Activated T-cell treated with anti-CD3 and anti-CD28 coated beads, Interleukin-2, amount 50 U/mL, for 4 hours (primary cell): ENCODE data around the gene PPP1R2B. TPM values are rescaled to one million over a fixed set of nuclear protein-coding genes. Genes with fewer than 3 reads are reported as not detected.
"Not testable (repeated sequence)": the region's sequence is repeated elsewhere in the genome, so short reads cannot be mapped to it uniquely, and the experiment has no call there.

ENCODE experiments used
- ATAC-seq, 2 donors: fragments of 200-7000 bp; cut with Tn5 transposase; one replicate each; pipeline ENCODE4 v1.10.0; 2021
- DNase-seq: peaks from one replicate; pipeline ENCODE4 v3.0.0-alpha.2; 2020
- H3K27me3 Mint-ChIP-seq: one replicate; pipeline ENCODE4 v1.8.0; 2021; ENCODE audit warnings: low read depth, mixed read lengths
- H3K36me3 Mint-ChIP-seq: one replicate; pipeline ENCODE4 v1.8.0; 2022; ENCODE audit warnings: mixed read lengths; ENCODE audit not compliant: insufficient read depth
- H3K4me1 Mint-ChIP-seq: one replicate; pipeline ENCODE4 v1.8.0; 2021; ENCODE audit warnings: low read depth, mixed read lengths
- H3K4me3 Mint-ChIP-seq: one replicate; pipeline ENCODE4 v1.8.0; 2021; ENCODE audit warnings: mild to moderate bottlenecking, moderate library complexity, mixed read lengths
- H3K9me3 Mint-ChIP-seq: one replicate; pipeline ENCODE4 v1.8.0; 2021; ENCODE audit warnings: mixed read lengths
- total RNA-seq, 3 donors: library from RNA; stranded (reverse); gene quantifications; one replicate each; pipeline ENCODE4 v1.2.1, GENCODE V29; 2021

PPP1R2B gene
- total RNA-seq, 3 donors from 2014 or later: 0.20 TPM; not detected in 2

DNA sequence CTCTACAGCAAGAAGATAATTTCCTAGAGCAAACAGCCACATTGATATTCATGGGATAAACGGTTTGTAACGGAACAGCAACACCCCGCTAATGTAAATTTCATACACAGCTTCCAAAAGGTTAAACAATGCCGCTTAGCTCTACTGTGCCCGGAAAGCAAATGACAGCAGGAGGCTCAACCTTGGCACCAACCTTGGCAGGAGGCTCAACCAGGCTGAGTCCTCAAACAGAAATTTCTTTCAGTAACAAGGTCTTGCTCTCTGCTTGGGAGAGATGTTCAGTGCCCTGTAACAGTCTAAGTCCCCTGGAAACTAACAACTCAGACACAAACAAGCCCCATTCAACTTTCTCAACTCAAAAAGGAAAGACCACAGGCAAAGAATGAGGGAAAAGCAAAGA lies 11.1 kb upstream of the PPP1R2B start:
- H3K36me3 Mint-ChIP-seq: no peaks in the 10 kb centered on the region
- DNase-seq (no peak), ATAC-seq (no peak)
- H3K9me3 Mint-ChIP-seq: no peaks in the 10 kb centered on the region
- H3K4me1 Mint-ChIP-seq: no peaks in the 10 kb centered on the region
- no peak overlapping the region for H3K4me3 Mint-ChIP-seq
- no peaks in the 10 kb centered on the region for H3K27me3 Mint-ChIP-seq

DNA sequence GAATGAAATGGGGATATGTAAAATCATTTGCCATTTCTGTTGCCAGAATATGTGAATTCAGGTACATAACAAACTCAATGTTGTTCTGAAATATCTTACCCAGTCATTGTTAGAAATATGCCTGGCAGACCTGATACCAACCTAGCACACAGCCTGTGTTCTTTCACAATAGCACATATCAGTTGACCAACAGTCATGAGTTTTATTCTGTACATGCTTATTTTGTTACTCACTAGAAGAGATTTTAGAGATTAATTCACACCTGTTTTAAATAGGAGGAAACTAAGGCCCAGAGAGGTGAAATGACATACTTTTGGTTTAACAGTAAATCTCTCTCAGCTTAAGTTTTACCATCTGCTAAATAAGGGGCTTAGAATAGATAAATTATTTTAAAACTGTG lies 8.4 kb upstream of the PPP1R2B start:
- Mint-ChIP-seq H3K27me3 (peaks cover 3% of the 10 kb centered on the region), H3K4me1 (no peaks in the 10 kb centered on the region), H3K9me3 (no peaks in the 10 kb centered on the region), H3K4me3 (no peak overlapping the region), H3K36me3 (no peaks in the 10 kb centered on the region)
- no peak for DNase-seq
- ATAC-seq: no peak

DNA sequence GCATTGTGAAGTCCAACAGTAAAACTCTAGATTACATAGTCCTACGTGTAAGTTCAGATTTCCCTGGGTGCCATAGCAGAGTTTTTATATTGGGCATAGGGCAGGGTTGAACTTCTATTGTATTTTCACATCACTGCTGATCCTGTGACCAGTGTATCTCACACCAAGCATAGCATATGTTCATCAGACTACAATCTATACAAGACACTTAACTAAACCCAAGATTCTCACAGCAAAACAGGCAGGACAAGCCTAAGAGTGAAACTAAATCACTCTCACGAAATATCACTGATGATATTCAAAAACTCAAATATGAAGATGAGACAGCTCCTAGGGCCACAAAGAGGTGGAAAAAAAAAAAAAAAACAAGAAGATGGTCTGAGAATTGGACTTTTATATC lies 3.2 kb upstream of the PPP1R2B start:
- Mint-ChIP-seq H3K27me3 (peaks cover 23% of the 10 kb centered on the region), H3K4me3 (no peak overlapping the region), H3K9me3 (peaks cover 8% of the 10 kb centered on the region), H3K36me3 (peaks cover 5% of the 10 kb centered on the region), H3K4me1 (no peaks in the 10 kb centered on the region)
- no peak for DNase-seq
- ATAC-seq: no peak

DNA sequence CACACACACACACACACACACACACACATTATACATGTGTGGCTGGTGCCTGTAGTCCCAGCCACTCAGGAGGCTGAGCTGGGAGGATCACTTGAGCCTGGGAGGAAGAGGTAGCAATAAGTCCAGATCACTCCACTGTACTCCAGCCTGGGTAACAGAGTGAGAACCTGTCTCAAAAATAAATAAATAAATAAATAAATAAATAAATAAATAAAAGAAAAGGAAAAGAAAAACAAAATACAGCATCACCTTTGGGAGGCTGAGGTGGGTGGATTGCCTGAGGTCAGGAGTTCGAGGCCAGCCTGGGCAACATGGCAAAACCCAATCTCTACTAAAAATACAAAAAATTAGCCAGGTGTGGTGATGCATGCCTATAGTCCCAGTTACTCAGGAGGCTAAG lies 1.6 kb upstream of the PPP1R2B start:
- peaks cover 26% of the 10 kb centered on the region for H3K27me3 Mint-ChIP-seq
- H3K4me1 Mint-ChIP-seq, H3K4me3 Mint-ChIP-seq, DNase-seq, H3K36me3 Mint-ChIP-seq, ATAC-seq: not testable (repeated sequence)
- H3K9me3 Mint-ChIP-seq: peaks cover 14% of the 10 kb centered on the region

DNA sequence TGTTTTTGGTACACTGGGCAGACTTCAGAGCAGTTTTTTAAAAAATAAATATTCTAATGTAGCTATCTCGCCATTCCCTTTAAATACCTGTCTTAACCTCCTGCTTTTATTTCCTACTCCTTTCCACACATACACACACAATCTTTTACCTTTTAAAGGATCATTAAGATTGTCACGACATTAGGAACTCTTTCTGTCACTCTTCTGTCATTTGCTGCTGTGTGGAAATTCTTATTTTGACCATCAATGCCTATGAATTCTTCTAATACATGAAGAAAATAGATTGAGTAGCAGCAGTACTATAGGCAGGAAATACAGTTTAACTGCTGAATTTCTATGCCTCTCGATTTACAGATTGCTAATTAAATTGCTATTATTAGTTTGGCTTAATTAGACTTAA lies 1.8 kb downstream of the PPP1R2B start:
- no peak overlapping the region for H3K4me3 Mint-ChIP-seq
- peaks cover 27% of the 10 kb centered on the region for H3K27me3 Mint-ChIP-seq
- H3K9me3 Mint-ChIP-seq: peaks cover 37% of the 10 kb centered on the region
- ATAC-seq: no peak
- peaks cover 13% of the 10 kb centered on the region for H3K36me3 Mint-ChIP-seq
- no peak for DNase-seq
- H3K4me1 Mint-ChIP-seq: no peaks in the 10 kb centered on the region

DNA sequence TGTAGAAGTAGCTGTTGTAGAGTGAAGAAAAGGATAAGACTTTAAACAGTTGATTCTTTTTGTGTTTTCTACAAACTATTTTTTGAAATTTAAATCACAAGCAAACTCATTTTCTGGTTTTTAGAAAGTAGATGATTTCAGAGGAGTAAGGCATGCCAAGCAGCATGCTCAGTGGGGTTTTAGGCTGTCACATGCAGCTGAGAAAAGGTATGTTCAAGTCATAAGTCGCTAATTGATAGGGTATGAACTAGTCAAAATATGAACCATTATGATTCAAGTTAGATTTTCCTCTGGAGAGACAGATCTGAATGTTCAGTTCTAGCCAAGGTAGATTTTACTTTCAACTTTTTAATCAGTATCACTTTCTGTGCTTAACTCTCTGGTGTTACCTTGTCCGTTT lies 3.0 kb downstream of the PPP1R2B start:
- peak; percentile 55 to 67 for ATAC-seq
- H3K36me3 Mint-ChIP-seq: peaks cover 11% of the 10 kb centered on the region

DNA sequence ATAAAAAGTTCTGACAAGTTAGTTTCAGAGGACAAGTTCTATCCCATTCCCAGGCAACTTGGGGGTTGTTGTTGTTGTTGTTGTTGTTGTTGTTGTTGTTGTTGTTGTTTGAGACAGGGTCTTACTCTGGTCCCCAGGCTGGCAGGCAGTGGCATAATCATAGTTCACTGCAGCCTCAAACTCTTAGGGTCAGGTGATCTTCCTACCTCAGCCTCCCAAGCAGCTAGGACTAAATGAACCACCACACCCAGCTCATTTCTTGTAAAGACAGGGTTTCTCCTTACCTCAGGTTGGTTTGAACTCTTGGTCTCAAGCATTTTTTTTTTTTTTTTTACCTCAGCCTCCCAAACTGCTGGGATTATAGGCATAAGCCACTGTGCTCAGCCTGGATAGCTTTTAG lies 15.3 kb downstream of the PPP1R2B start:
- H3K27me3 Mint-ChIP-seq: peaks cover 3% of the 10 kb centered on the region
- peaks cover 4% of the 10 kb centered on the region for H3K9me3 Mint-ChIP-seq
- ATAC-seq (no peak), DNase-seq (no peak)
- no peak overlapping the region for H3K4me3 Mint-ChIP-seq
- H3K4me1 Mint-ChIP-seq: peaks cover 4% of the 10 kb centered on the region
- H3K36me3 Mint-ChIP-seq: no peaks in the 10 kb centered on the region

More for the DNA sequence above, 3.0 kb downstream of the PPP1R2B start:
- DNase-seq, H3K4me1 Mint-ChIP-seq, H3K4me3 Mint-ChIP-seq: not testable (repeated sequence)
- Mint-ChIP-seq H3K27me3 (peaks cover 28% of the 10 kb centered on the region), H3K9me3 (peaks cover 37% of the 10 kb centered on the region)

DNA sequence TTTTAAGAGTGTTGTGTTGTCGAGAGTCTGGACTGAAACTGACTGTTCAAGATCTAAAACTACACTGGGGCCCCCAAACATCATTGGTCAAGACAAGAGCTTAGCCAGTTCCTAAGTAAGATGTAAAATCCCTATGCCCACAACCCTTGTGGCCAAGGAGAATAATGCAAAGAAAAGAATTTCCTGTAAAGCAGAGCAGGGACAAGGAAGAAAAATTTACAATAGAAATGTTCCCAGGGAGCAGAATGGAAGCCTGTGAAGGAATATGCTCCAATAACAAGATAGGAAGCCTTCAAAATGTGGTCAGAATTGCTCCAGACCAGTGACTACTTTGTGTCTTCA lies 20.4 kb downstream of the PPP1R2B start:
- ATAC-seq: no peak
- no peak for DNase-seq
- no peaks in the 10 kb centered on the region for H3K27me3 Mint-ChIP-seq
- peaks cover 20% of the 10 kb centered on the region for H3K9me3 Mint-ChIP-seq
- H3K4me3 Mint-ChIP-seq: no peak overlapping the region
- no peaks in the 10 kb centered on the region for H3K36me3 Mint-ChIP-seq
- H3K4me1 Mint-ChIP-seq: peaks cover 4% of the 10 kb centered on the region

DNA sequence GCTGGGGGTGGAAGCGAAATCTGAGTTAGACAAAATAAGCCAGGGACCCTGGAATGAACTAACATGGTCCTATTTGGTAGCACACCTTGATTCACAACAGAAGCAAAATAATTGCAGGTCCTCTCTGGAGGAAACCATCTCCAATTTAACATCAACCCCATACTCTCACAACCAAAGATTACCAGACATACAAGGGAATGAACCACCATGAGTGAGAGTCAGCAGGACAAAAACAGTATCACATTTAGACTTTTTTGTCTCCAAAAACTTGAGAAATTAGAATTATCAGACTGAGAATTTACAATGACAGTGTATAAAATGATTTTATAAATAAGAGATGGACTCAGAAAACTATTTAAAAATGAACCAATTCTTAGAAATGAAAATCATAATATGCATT lies 21.1 kb downstream of the PPP1R2B start:
- Mint-ChIP-seq H3K27me3 (no peaks in the 10 kb centered on the region), H3K4me1 (peaks cover 4% of the 10 kb centered on the region), H3K4me3 (no peak overlapping the region), H3K9me3 (peaks cover 20% of the 10 kb centered on the region), H3K36me3 (no peaks in the 10 kb centered on the region)
- ATAC-seq (no peak), DNase-seq (no peak)

DNA sequence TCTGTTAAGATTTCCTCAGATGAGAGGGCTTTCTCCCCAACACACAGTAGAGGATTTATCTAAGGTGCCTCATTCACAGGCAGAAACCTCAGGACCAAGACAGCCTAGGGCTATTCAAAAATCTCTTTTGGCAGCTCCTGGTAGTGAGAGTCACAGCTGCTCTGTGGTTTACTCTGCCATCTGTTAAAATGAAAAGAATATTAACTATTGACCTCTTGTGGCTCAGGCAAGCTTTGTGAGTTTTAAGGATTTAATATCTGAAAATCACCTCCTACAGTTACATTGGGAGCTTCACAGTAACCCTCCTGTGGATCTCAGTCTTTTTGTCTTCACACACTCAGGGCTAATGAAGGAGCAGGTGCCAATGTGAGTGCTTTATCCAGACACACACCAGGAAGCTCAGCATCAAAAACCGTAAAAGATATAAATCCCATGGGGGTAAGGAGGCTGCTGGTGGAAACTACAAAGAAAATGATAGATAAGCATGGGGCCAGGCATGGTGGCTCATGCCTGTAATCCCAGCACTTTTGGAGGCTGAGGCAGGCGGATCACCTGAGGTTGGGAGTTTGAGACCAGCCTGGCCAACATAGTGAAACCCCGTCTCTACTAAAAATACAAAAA lies 29.7 kb downstream of the PPP1R2B start:
- peaks cover 5% of the 10 kb centered on the region for H3K27me3 Mint-ChIP-seq
- no peak for DNase-seq
- H3K36me3 Mint-ChIP-seq: no peaks in the 10 kb centered on the region
- ATAC-seq: no peak
- H3K4me1 Mint-ChIP-seq: peaks cover 4% of the 10 kb centered on the region
- H3K9me3 Mint-ChIP-seq: no peaks in the 10 kb centered on the region
- H3K4me3 Mint-ChIP-seq: no peak overlapping the region

DNA sequence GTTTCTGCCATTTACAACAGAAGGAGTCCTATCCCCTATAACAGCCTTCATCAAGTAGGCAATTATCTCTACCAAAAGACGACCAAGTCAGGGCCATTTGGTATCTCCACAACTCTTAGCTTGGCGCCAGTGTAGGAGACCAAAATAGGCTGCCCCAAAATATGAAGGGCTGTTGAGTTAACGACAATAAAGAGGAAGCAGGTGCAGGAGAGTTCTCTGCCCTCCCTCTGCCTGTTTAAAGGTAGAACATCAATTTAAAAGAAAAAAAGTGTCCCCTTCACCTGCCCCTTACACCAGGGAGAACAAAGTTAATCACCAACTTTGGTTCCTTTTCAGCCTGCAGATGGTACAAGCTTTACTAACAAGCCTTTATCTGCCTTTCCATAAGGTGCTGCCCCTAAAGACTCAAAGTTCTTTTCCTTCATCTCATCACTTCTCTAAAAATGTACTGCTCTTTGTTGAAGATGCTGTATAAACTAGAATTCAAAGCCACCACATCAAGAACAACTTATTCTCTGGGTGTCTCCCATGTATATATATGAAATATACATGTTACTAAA lies 33.3 kb downstream of the PPP1R2B start:
- Mint-ChIP-seq H3K27me3 (peaks cover 5% of the 10 kb centered on the region), H3K36me3 (no peaks in the 10 kb centered on the region), H3K4me1 (peaks cover 4% of the 10 kb centered on the region), H3K9me3 (no peaks in the 10 kb centered on the region), H3K4me3 (no peak overlapping the region)
- no peak for DNase-seq
- ATAC-seq: no peak

DNA sequence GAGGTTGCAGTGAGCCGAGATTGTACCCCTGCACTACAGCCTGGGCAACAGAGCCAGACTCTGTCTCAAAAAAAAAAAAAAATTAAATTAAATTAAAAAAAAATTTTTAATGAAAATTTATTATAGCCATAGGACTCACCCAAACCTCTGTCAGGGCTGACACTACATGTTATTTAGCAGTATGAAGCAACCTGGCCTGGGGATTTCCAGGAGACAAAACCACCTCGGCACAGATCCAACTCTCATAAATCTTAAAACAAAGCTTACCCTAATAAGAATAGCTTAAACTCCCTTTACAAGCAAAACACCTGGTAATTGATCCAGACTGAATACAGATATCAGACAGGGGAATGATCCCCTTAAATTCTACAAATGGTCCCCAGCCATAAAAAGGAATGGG lies 38.4 kb downstream of the PPP1R2B start:
- no peaks in the 10 kb centered on the region for H3K36me3 Mint-ChIP-seq
- ATAC-seq (no peak), DNase-seq (no peak)
- no peaks in the 10 kb centered on the region for H3K9me3 Mint-ChIP-seq
- H3K4me1 Mint-ChIP-seq: peaks cover 17% of the 10 kb centered on the region
- no peak overlapping the region for H3K4me3 Mint-ChIP-seq
- no peaks in the 10 kb centered on the region for H3K27me3 Mint-ChIP-seq

DNA sequence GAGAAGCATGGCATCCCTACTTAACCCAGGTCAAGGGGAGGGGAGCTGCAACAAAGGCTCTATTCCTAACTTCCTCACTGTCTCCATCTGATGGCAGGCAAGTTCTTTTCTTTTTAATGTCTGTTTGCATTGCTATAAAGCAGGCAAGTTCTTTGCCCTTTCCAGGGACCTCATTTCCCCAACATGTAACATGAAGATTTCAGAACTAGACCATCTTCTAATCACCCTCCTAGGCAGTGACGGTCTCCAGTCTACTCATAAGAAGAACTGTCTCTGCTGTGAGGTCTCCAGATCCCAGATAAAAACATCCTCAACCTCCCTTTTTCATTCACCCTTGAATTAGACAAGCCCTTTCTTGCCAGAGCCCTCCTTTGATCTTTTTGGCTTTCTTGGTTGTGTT lies 42.1 kb downstream of the PPP1R2B start:
- Mint-ChIP-seq H3K4me1 (peaks cover 24% of the 10 kb centered on the region), H3K27me3 (no peaks in the 10 kb centered on the region), H3K36me3 (no peaks in the 10 kb centered on the region), H3K4me3 (no peak overlapping the region), H3K9me3 (no peaks in the 10 kb centered on the region)
- DNase-seq (no peak), ATAC-seq (no peak)

DNA sequence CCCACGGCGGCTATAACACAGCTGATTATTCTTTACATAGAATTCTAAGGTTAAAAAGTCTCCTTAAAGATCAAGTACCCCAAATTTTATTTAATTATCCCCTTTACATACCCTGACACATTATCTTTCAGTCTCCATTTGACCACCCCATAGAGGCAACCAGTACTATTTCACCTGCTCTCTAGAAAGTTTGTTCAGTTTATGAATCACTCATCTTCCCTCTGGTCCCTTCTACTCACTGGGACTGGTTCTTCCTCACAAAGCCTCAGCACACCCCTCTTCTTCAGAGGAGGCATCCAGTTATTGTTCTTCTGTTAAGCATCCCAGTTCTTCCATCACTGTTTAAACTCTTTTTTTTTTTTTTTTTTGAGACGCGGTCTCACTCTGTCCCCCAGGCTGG lies 42.8 kb downstream of the PPP1R2B start:
- ATAC-seq (no peak), DNase-seq (no peak)
- H3K27me3 Mint-ChIP-seq: no peaks in the 10 kb centered on the region
- H3K9me3 Mint-ChIP-seq: no peaks in the 10 kb centered on the region
- H3K4me3 Mint-ChIP-seq: no peak overlapping the region
- peaks cover 24% of the 10 kb centered on the region for H3K4me1 Mint-ChIP-seq
- H3K36me3 Mint-ChIP-seq: no peaks in the 10 kb centered on the region

DNA sequence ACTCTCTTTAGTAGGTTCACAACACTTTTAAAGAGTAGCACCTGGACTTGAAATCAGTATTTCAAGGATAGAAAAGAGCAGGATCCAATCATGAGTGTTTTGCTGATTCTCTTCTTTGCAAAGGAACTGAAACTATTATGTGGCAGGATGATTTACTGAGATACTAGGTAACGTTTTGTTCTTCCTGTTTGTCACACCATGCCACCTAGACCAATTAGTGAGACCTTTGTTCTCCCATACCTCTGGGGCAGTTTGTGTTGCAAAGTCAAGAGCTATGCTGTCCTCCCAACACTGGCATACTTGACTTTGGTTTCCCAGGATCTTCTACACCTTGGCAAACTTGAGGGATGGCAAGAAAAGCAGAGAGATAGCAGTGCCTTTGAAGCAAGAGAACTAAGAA lies 43.4 kb downstream of the PPP1R2B start:
- no peak overlapping the region for H3K4me3 Mint-ChIP-seq

More for the DNA sequence above, 43.4 kb downstream of the PPP1R2B start:
- ATAC-seq: peak in 1 of 2 donors; percentile 35
- H3K36me3 Mint-ChIP-seq: no peaks in the 10 kb centered on the region
- no peaks in the 10 kb centered on the region for H3K9me3 Mint-ChIP-seq
- DNase-seq: no peak
- H3K4me1 Mint-ChIP-seq: peaks cover 24% of the 10 kb centered on the region
- H3K27me3 Mint-ChIP-seq: no peaks in the 10 kb centered on the region
